Esophagus (tissue), 2 donors: Measurements from ENCODE around the gene ATXN7. TPM values are rescaled to one million over a fixed set of nuclear protein-coding genes. Genes with fewer than 3 reads are reported as not detected.
A peak's percentile ranks its signal among the peaks of the same experiment; 100 is the strongest.

Source experiments
- H3K27ac ChIP-seq, 2 donors: one replicate each; pipeline ENCODE4 v1.5.1; 2013; ENCODE audit warnings: low read depth in 2 of 2, mild to moderate bottlenecking in 2 of 2, inconsistent platforms in 1 of 2, low read length in 1 of 2, moderate library complexity in 1 of 2
- H3K27me3 ChIP-seq, 2 donors: one replicate each; pipeline ENCODE4 v1.6.1; 2013; ENCODE audit warnings: low read length in 2 of 2, control low read depth in 1 of 2, mild to moderate bottlenecking in 1 of 2; ENCODE audit not compliant: insufficient read depth in 2 of 2, control insufficient read depth in 1 of 2
- H3K36me3 ChIP-seq, 2 donors: one replicate each; pipeline ENCODE4 v1.6.1; 2013; ENCODE audit warnings: low read length in 1 of 2; ENCODE audit not compliant: control insufficient read depth in 2 of 2, insufficient read depth in 2 of 2
- H3K4me1 ChIP-seq, 2 donors: one replicate each; pipeline ENCODE4 v1.6.1; 2013; ENCODE audit warnings: low read length in 1 of 2; ENCODE audit not compliant: control insufficient read depth in 2 of 2, insufficient read depth in 2 of 2
- H3K4me3 ChIP-seq, 2 donors: one replicate each; pipeline ENCODE4 v1.5.1; 2013; ENCODE audit warnings: low read length in 2 of 2, mild to moderate bottlenecking in 2 of 2, low read depth in 1 of 2, moderate library complexity in 1 of 2
- H3K9me3 ChIP-seq, 2 donors: one replicate each; pipeline ENCODE4 v1.6.1; 2013; ENCODE audit warnings: mild to moderate bottlenecking in 2 of 2, low read depth in 1 of 2, low read length in 1 of 2, moderate library complexity in 1 of 2; ENCODE audit not compliant: control insufficient read depth in 2 of 2, insufficient read depth in 1 of 2
- WGBS, 2 donors: extraction: QIAGEN DNeasy Blood & Tissue Kit; methylation state at CpG; one replicate each; pipeline ENCODE4 v1.1.7; 2013; 5-methylcytosine and 5-hydroxymethylcytosine counted together
- polyA plus RNA-seq, 2 donors: library from polyadenylated mRNA; stranded (reverse); fragments of 200-250 nt; gene quantifications; one replicate each; pipeline ENCODE4 v1.2.3, GENCODE V29; 2013
- donor health status: healthy with polysubstance abuse.
- donor health status: Bipolar disorder and iron deficiency.

The ATXN7 gene
- polyA plus RNA-seq, 2 donors = 2.6 to 5.9 TPM

DNA sequence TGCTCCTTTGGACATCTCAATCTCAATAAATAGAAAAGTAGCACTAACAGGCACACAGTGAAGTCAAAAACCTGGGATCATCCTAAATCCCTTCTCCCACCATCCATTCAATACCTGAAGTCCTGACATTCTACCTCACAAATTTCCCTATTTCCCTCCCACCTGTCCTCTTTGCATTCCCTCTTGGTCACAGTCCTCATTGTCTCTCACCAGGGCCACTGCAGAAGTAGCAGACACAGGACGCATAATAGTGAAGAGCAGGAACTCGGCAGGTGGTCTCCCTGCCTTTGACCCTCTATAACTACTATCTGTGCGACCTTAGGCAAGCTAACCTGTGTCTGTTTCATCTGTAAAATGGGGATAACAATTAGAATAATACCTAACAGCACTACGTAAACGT, 2.4 kb upstream of the ATXN7 start:
- no peaks in the 10 kb centered on the region for H3K27me3 ChIP-seq
- 88 to 89% methylated on average over 5 of the region's 5 CpGs for WGBS, 2 donors

DNA sequence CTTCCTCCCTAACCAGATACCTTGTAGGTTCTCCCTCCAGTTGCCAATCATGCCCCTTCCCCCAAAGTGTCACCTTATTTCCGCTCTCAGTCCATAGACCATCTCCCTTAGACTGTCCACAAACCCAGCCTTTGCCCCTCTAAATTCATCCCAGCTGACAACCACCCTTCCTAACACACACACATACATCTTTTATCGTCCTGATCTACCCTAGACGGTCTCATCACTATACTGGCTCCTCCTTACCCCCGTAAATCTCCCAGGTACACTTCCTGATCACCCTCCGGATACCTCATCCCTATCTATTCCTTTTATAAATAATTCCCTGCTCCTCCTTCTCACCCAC, 890 bp upstream of the ATXN7 start:
- Histone ChIP-seq H3K36me3 (no peaks in the 10 kb centered on the region), H3K27ac (peak overlapping the region; percentile 84 to 93), H3K4me1 (peaks cover 0 to 4% of the 10 kb centered on the region in 2 donors), H3K27me3 (no peaks in the 10 kb centered on the region), H3K9me3 (no peaks in the 10 kb centered on the region), H3K4me3 (peak overlapping the region; percentile 89 to 99)
- 22 to 24% methylated on average over 5 of the region's 5 CpGs for WGBS, 2 donors

More for the DNA sequence above, 2.4 kb upstream of the ATXN7 start:
- Histone ChIP-seq H3K36me3 (no peaks in the 10 kb centered on the region), H3K27ac (no peak overlapping the region), H3K4me1 (peaks cover 0 to 4% of the 10 kb centered on the region in 2 donors), H3K4me3 (no peak overlapping the region), H3K9me3 (no peaks in the 10 kb centered on the region)

DNA sequence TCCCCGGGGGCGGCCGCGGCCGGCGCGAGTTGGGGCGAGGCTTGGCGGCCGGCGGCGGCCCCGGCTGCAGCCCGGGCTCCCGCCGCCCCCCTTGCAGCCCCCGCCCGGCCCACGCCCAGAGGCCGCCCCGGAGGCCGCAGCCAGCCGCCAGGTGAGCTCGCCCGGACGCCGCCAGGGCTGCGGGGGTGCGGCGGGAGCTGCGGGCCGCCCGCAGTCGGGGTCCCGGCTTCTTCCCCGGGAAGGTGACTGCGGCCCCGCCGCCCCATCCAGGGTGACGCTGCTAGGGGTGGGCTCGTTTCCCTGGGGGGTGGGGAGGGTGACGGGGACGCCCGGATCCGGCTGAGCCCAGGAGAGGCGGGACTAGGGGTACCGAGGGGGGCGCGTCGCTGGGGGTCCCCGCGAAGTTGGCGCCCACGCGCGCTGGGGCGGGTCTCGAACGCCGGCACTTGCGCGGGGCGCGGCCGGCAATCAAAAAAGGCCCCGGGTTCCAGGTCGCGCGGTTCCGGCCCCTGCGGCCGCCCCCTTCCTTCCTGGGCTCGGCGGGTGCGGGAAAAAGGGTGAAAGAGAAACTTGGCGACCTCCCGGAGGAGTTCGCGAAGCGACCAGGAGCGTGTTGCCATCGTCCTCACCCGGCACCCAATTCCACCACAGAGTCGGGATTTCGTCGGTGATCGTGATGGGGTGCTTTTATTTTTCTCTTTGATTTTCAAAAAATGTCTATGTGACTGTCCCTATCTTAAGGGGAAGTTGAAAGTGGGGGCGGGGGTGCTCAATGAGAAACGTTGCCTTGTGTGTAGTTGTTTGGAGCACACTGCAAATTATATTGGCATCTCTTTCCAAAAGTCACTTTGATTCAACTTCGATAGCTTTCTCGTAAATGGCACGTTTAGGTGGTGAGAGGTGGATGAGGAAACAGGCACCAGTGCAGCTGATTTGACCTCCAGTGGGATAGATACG, 619 bp downstream of the ATXN7 start:
- Histone ChIP-seq H3K27ac (peak overlapping the region; percentile 71 to 93), H3K9me3 (no peaks in the 10 kb centered on the region), H3K36me3 (no peaks in the 10 kb centered on the region), H3K27me3 (no peaks in the 10 kb centered on the region), H3K4me3 (peak overlapping the region; percentile 89 to 99), H3K4me1 (peaks cover 0 to 4% of the 10 kb centered on the region in 2 donors)
- 0% methylated on average over 58 to 93 of the region's 93 CpGs for WGBS, 2 donors

- Histone ChIP-seq H3K4me3 (peak overlapping the region; percentile 89 to 99), H3K9me3 (no peaks in the 10 kb centered on the region), H3K27ac (peak overlapping the region; percentile 71 to 93), H3K27me3 (no peaks in the 10 kb centered on the region), H3K36me3 (no peaks in the 10 kb centered on the region), H3K4me1 (peaks cover 0 to 4% of the 10 kb centered on the region in 2 donors)
- 1 to 6% methylated on average over 3 of the region's 3 CpGs for WGBS, 2 donors
Measured at GRCh38 chr3:63864965-63865327, 1.3 kb downstream of the ATXN7 start.

GRCh38 chr3:63867225-63867624, 3.6 kb downstream of the ATXN7 start:
- H3K27ac ChIP-seq = no peak overlapping the region
- H3K4me1 ChIP-seq = peaks cover 0 to 5% of the 10 kb centered on the region in 2 donors
- WGBS, 2 donors = 94 to 98% methylated on average over 1 of the region's 1 CpG
- no peaks in the 10 kb centered on the region for H3K36me3 ChIP-seq
- no peaks in the 10 kb centered on the region for H3K9me3 ChIP-seq
- H3K4me3 ChIP-seq = no peak overlapping the region
- H3K27me3 ChIP-seq = no peaks in the 10 kb centered on the region

GRCh38 chr3:63869940-63870614, 6.4 kb downstream of the ATXN7 start:
- 80 to 85% methylated on average over 3 of the region's 3 CpGs for WGBS, 2 donors

DNA sequence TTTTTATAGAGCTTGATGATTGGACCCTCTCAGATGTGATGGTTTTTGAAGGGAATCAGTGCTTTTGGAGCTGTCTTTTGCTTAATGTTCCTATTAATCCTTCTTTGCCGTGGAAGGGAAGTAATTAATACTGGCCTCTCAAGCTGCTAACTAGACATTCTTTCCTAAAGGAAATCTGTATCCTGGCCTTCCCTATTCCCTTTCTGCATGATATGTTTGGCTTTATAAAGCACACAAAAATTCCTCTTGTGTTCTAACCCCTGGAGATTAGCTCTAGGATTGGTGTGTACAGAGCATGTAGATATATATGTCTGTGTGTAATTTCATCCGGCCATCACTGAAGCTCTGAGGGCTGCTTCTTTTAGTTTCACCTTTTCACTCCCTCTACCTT, 6.9 kb downstream of the ATXN7 start:
- H3K27me3 ChIP-seq = no peaks in the 10 kb centered on the region
- peaks cover 0 to 4% of the 10 kb centered on the region in 2 donors for H3K4me1 ChIP-seq
- no peaks in the 10 kb centered on the region for H3K9me3 ChIP-seq
- 71 to 73% methylated on average over 2 of the region's 2 CpGs for WGBS, 2 donors
- H3K27ac ChIP-seq = no peak overlapping the region
- no peak overlapping the region for H3K4me3 ChIP-seq
- H3K36me3 ChIP-seq = no peaks in the 10 kb centered on the region

More at GRCh38 chr3:63869940-63870614, 6.4 kb downstream of the ATXN7 start:
- Histone ChIP-seq H3K9me3 (no peaks in the 10 kb centered on the region), H3K4me1 (peaks cover 0 to 4% of the 10 kb centered on the region in 2 donors), H3K4me3 (no peak overlapping the region), H3K36me3 (no peaks in the 10 kb centered on the region), H3K27me3 (no peaks in the 10 kb centered on the region), H3K27ac (no peak overlapping the region)

DNA sequence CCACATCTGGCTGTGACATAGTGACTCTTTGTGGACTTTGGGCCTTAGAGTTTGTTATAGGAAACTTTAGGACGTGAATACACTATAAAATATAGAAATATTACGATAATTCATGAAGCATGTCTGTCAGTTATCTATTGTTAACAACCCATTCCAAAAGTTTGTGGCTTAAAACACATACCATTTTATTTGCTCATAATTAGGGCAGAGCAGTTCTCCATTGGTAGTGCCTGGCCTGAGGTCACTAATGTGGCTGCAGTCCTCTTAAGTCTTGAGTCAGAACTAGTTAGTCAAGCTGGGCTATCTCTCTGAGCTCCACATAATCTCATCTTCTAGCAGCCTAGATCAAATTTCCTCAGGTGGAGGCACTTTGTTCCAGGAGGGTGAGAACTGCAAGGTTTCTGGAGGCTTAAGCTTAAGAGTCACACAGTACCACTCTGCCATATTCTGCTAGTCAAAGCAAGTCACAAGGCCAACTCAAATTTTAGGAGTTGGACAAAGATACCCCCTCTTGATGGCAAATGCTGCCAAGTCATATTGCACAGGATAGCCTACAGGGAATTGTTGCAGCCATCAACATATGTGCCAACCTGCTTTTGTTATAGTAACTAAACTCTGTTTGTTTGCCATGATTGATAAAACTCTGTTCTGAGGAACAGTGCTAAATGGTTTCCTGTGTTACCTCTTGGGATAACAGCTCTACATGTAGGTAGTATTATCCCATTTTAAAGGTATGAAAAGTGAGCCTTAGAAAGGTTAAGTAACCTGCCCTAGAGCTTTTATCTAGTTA, 8.7 kb downstream of the ATXN7 start:
- Histone ChIP-seq H3K4me3 (no peak overlapping the region), H3K27me3 (no peaks in the 10 kb centered on the region), H3K36me3 (no peaks in the 10 kb centered on the region), H3K9me3 (no peaks in the 10 kb centered on the region), H3K4me1 (peaks cover 0 to 4% of the 10 kb centered on the region in 2 donors), H3K27ac (peak overlapping the region in 1 of 2 donors; percentile 48)
- 76 to 78% methylated on average over 2 of the region's 2 CpGs for WGBS, 2 donors

- peaks cover 0 to 4% of the 10 kb centered on the region in 2 donors for H3K4me1 ChIP-seq
- WGBS, 2 donors = 81 to 87% methylated on average over 3 of the region's 3 CpGs
- H3K4me3 ChIP-seq = no peak overlapping the region
- no peaks in the 10 kb centered on the region for H3K27me3 ChIP-seq
- H3K27ac ChIP-seq = no peak overlapping the region
- no peaks in the 10 kb centered on the region for H3K36me3 ChIP-seq
- no peaks in the 10 kb centered on the region for H3K9me3 ChIP-seq
Measured at GRCh38 chr3:63874769-63875168, 11.1 kb downstream of the ATXN7 start.
